CD4-positive, alpha-beta T cell treated with Interleukin-1 beta for 1 hour (primary cell): Measurements from ENCODE around the gene MYOM1.

Experiments
- DNase-seq, 2 donors: peaks; one replicate each; pipeline ENCODE4 v3.0.0-alpha.2; 2020 to 2022

Gene MYOM1

GRCh38 chr18:3219631-3220335, at the start of gene MYOM1:
MYOM1 (minus strand) TSS chr18:3219968; CDS start chr18:3215223, 4,745 bp downstream.
- no peak for DNase-seq

- no peak for DNase-seq
Observed at GRCh38 chr18:3269241-3269913, 49.6 kb upstream of the MYOM1 start.

- DNase-seq = no peak
Observed at GRCh38 chr18:3268306-3268705, 48.5 kb upstream of the MYOM1 start.

GRCh38 chr18:3266062-3266608, 46.4 kb upstream of the MYOM1 start:
- DNase-seq = no peak

GRCh38 chr18:3265564-3266033, 45.8 kb upstream of the MYOM1 start:
- no peak for DNase-seq

- no peak for DNase-seq
Observed at GRCh38 chr18:3264362-3264761, 44.6 kb upstream of the MYOM1 start.

- no peak for DNase-seq
Observed at GRCh38 chr18:3263132-3263700, 43.4 kb upstream of the MYOM1 start.

- peak in 1 of 2 donors; percentile 43 for DNase-seq
Observed at GRCh38 chr18:3262234-3263131, 42.7 kb upstream of the MYOM1 start.

GRCh38 chr18:3261373-3262233, 41.8 kb upstream of the MYOM1 start, which contains the start of gene MYL12B:
MYL12B (plus strand) TSS chr18:3262133; CDS start chr18:3272899, 10,766 bp downstream.
- DNase-seq = peak; percentile 88

GRCh38 chr18:3260995-3261372, 41.2 kb upstream of the MYOM1 start:
- no peak for DNase-seq

- DNase-seq = no peak
Observed at GRCh38 chr18:3257627-3258120, 37.9 kb upstream of the MYOM1 start.

- DNase-seq = no peak
Observed at GRCh38 chr18:3256693-3257626, 37.2 kb upstream of the MYOM1 start.

GRCh38 chr18:3255611-3256165, 35.9 kb upstream of the MYOM1 start:
- DNase-seq = no peak

- no peak for DNase-seq
Observed at GRCh38 chr18:3254725-3255124, 35.0 kb upstream of the MYOM1 start.

GRCh38 chr18:3252843-3253242, 33.1 kb upstream of the MYOM1 start:
- DNase-seq = no peak

GRCh38 chr18:3251963-3252277, 32.2 kb upstream of the MYOM1 start:
- DNase-seq = no peak

- no peak for DNase-seq
Observed at GRCh38 chr18:3251249-3251962, 31.6 kb upstream of the MYOM1 start.

- DNase-seq = no peak
Observed at GRCh38 chr18:3250237-3251107, 30.7 kb upstream of the MYOM1 start.
